K562 (cell line): Measurements from ENCODE around the gene BTN3A1. TPM values are rescaled to one million over a fixed set of nuclear protein-coding genes. Genes with fewer than 3 reads are reported as not detected.

ENCODE experiments used
- ATAC-seq: fragments of 200-7000 bp; cut with Tn5 transposase; 3 replicates; pipeline ENCODE4 v1.9.1; 2020; ENCODE audit warnings: moderate library complexity
- BruUV-seq: library from RNA; stranded (reverse); fragments of 400-500 nt; replicated peaks from 2 replicates; lab custom pipeline; 2021; lab: Mats Ljungman, UMichigan
- CTCF ChIA-PET: fragments of 300-600 bp; formaldehyde crosslinking; extraction: SDS; loops from one replicate; lab custom pipeline; 2021; ENCODE audit warnings: low intra/inter-chr PET ratio; lab: Yijun Ruan, JAX
- POLR2A ChIA-PET: fragments of 300-600, 350-650 bp; sonication (Branson Sonifier 250); formaldehyde crosslinking; extraction: SDS; loops from one replicate; lab custom pipeline; 2021; ENCODE audit warnings: antibody characterized with exemption, inconsistent platforms; lab: Yijun Ruan, JAX
- DNase-seq, 4 experiments: peaks; one replicate each; pipeline versions ENCODE4 v3.0.0 to v3.0.0-alpha.2; 2011 to 2018; ENCODE audit warnings: low spot score in 3 of 4, mixed read lengths in 3 of 4; ENCODE audit errors: extremely low read depth in 1 of 4
- FAIRE-seq: peaks from 2 replicates; lab custom pipeline; 2011; peaks lifted over from hg19 to GRCh38; lab: Jason Lieb, UNC
- H2AFZ ChIP-seq: 2 replicates; pipeline ENCODE4 v1.6.0; 2011; ENCODE audit warnings: low read depth, low read length, control low read depth, inconsistent platforms
- H3K27ac ChIP-seq: fragments of 200-600 bp; 3 replicates; pipeline ENCODE4 v1.8.0; 2011; ENCODE audit warnings: low read depth, mild to moderate bottlenecking, control low read depth, inconsistent platforms, low read length, moderate library complexity, mixed read lengths; ENCODE audit errors: extremely low read depth
- H3K27me3 ChIP-seq, 2 experiments: fragments of 300-600 bp in 1 of 2; 2 replicates in 1 of 2; 3 replicates in 1 of 2; pipeline versions ENCODE4 v1.6.0 to v1.8.0; 2011; ENCODE audit warnings: inconsistent platforms in 2 of 2, low read length in 2 of 2, mild to moderate bottlenecking in 1 of 2, mixed read lengths in 1 of 2, moderate library complexity in 1 of 2; ENCODE audit not compliant: control insufficient read depth in 2 of 2, insufficient read depth in 2 of 2
- H3K36me3 ChIP-seq: fragments of 300-600 bp; 3 replicates; pipeline ENCODE4 v1.8.0; 2011; ENCODE audit warnings: mild to moderate bottlenecking, low read length, inconsistent platforms; ENCODE audit not compliant: control insufficient read depth, insufficient read depth
- H3K4me1 ChIP-seq, 2 experiments: fragments of 200-600 bp in 1 of 2; replicated peaks in 1 of 2; 2 replicates in 1 of 2; 3 replicates in 1 of 2; pipeline versions ENCODE4 v1.5.1 to v1.8.0; 2011; ENCODE audit warnings: inconsistent platforms in 2 of 2, low read length in 2 of 2, mild to moderate bottlenecking in 1 of 2, mixed read lengths in 1 of 2, moderate library complexity in 1 of 2; ENCODE audit not compliant: control insufficient read depth in 2 of 2, insufficient read depth in 2 of 2
- H3K4me2 ChIP-seq: 2 replicates; pipeline ENCODE4 v1.6.1; 2011; ENCODE audit warnings: low read length, control low read depth, inconsistent platforms, mixed read lengths; ENCODE audit not compliant: insufficient read depth
- H3K4me3 ChIP-seq: fragments of 200-600 bp; sonication (generic), shearing (Covaris generic); 2 replicates; pipeline ENCODE4 v1.5.1; 2016; ENCODE audit warnings: control low read depth, inconsistent platforms
- H3K79me2 ChIP-seq: fragments of 200-600 bp; 3 replicates; pipeline ENCODE4 v1.8.0; 2011; ENCODE audit warnings: low read length, inconsistent platforms; ENCODE audit not compliant: control insufficient read depth, insufficient read depth
- H3K9ac ChIP-seq, 2 experiments: 2 replicates each; pipeline versions ENCODE4 v1.6.0 to v1.6.1; 2011; ENCODE audit warnings: low read depth in 2 of 2, low read length in 2 of 2, control low read depth in 1 of 2, inconsistent platforms in 1 of 2, mild to moderate bottlenecking in 1 of 2, mixed read lengths in 1 of 2; ENCODE audit not compliant: insufficient read depth in 1 of 2
- H3K9me1 ChIP-seq: one replicate; pipeline ENCODE4 v1.6.0; 2011; ENCODE audit warnings: inconsistent platforms, mild to moderate bottlenecking, low read length, moderate library complexity; ENCODE audit not compliant: control insufficient read depth, insufficient read depth
- H3K9me3 ChIP-seq: replicated peaks from 2 replicates; pipeline ENCODE4 v1.5.1; 2011; ENCODE audit warnings: low read depth, low read length, inconsistent platforms; ENCODE audit not compliant: control insufficient read depth, insufficient read depth
- H4K20me1 ChIP-seq: replicated peaks from 2 replicates; pipeline ENCODE4 v1.6.1; 2011; ENCODE audit warnings: low read length, inconsistent platforms, mixed read lengths; ENCODE audit not compliant: control insufficient read depth, insufficient read depth
- ARID2 ChIP-seq: fragments of 450-650 bp; IDR thresholded peaks from 2 replicates; pipeline ENCODE4 v1.6.1; 2017; ENCODE audit warnings: antibody characterized with exemption, mild to moderate bottlenecking
- CBFA2T3 ChIP-seq: fragments of 450-650 bp; IDR thresholded peaks from 2 replicates; pipeline ENCODE4 v1.6.1; 2017
- CEBPB ChIP-seq: fragments of 450-650 bp; IDR thresholded peaks from 2 replicates; pipeline ENCODE4 v1.6.1; 2016; ENCODE audit warnings: missing genetic modification characterization, missing compliant biosample characterization
- CEBPG ChIP-seq, 3 experiments: fragments of 200-800 bp in 1 of 3; sonication (Bioruptor generic) in 1 of 3; sonication (generic) in 1 of 3; formaldehyde crosslinking in 1 of 3; IDR thresholded peaks in 2 of 3; conservative IDR thresholded peaks in 1 of 3; 2 replicates each; pipeline versions ENCODE4 v1.6.1 to v1.8.0; 2016 to 2022; ENCODE audit warnings: missing compliant biosample characterization in 2 of 3, missing genetic modification characterization in 2 of 3, mild to moderate bottlenecking in 1 of 3, missing genetic modification reagents in 1 of 3
- GABPA ChIP-seq: fragments of 200-800 bp; sonication (Bioruptor generic); conservative IDR thresholded peaks from 2 replicates; pipeline ENCODE4 v1.6.1; 2016; ENCODE audit warnings: low read depth, missing genetic modification characterization, missing compliant biosample characterization
- LEF1 ChIP-seq: fragments of 450-650 bp; IDR thresholded peaks from 2 replicates; pipeline ENCODE4 v1.6.1; 2016; ENCODE audit warnings: mild to moderate bottlenecking
- PHTF2 ChIP-seq: fragments of 250-450 bp; sonication (Bioruptor Pico); IDR thresholded peaks from 2 replicates; pipeline ENCODE4 v1.5.0; 2021; ENCODE audit warnings: mild to moderate bottlenecking
- SRF ChIP-seq, 2 experiments: fragments of 250-450, 450-650 bp in 1 of 2; sonication (Bioruptor Pico) in 1 of 2; sonication (generic) in 1 of 2; formaldehyde crosslinking; IDR thresholded peaks; 2 replicates each; pipeline versions ENCODE4 v1.5.0 to v1.5.1; 2020 to 2022; ENCODE audit warnings: mild to moderate bottlenecking in 1 of 2, missing genetic modification reagents in 1 of 2
- TEAD1 ChIP-seq, 2 experiments: fragments of 450-650 bp in 1 of 2; sonication (generic) in 1 of 2; formaldehyde crosslinking; IDR thresholded peaks; 2 replicates each; pipeline versions ENCODE4 v1.4.0 to v1.8.0; 2020 to 2022; ENCODE audit warnings: mild to moderate bottlenecking in 2 of 2, missing genetic modification reagents in 1 of 2
- XRCC5 ChIP-seq: fragments of 200-400 bp; formaldehyde crosslinking; IDR thresholded peaks from 2 replicates; pipeline ENCODE4 v1.6.1; 2017; ENCODE audit warnings: low read depth, mild to moderate bottlenecking, low read length
- ZNF431 ChIP-seq: sonication (generic); formaldehyde crosslinking; IDR thresholded peaks from 2 replicates; pipeline ENCODE4 v1.8.0; 2022; ENCODE audit warnings: mild to moderate bottlenecking, missing genetic modification reagents
- ZNF764 ChIP-seq: fragments of 250-450 bp; sonication (Bioruptor Pico); IDR thresholded peaks from 2 replicates; pipeline ENCODE4 v1.4.0; 2020; ENCODE audit warnings: low read depth, mild to moderate bottlenecking, moderate library complexity
- WGBS: fragments of 100-300 bp; shearing (Covaris generic); methylation state at CpG from one replicate; pipeline ENCODE4 v1.1.6; 2016; ENCODE audit warnings: low coverage, mixed read lengths; ENCODE audit not compliant: insufficient coverage; ENCODE audit errors: missing lambda C conversion rate; 5-methylcytosine and 5-hydroxymethylcytosine counted together
- in situ Hi-C: fragments of 300-500 bp; cut with MboI; formaldehyde crosslinking; loops from 4 replicates; pipeline ENCODE4 v1.15.0; 2018; ENCODE audit warnings: inconsistent platforms, mixed read lengths
- intact Hi-C: fragments of 100-400 bp; cut with micrococcal nuclease; formaldehyde crosslinking; loops from 2 replicates; pipeline ENCODE4 v1.14.2; 2022
- polyA plus RNA-seq, 8 experiments: library from polyadenylated mRNA; depleted of rRNA in 4 of 8; stranded (reverse) in 5 of 8; unstranded in 3 of 8; fragments of >200 nt; fragmentation: Nextera tagmentation in 2 of 8; fragmentation: Illumina TruSeq in 1 of 8; extraction: Ambion mirVana in 2 of 8; extraction: Trizol in 1 of 8; gene quantifications; 2 replicates each; pipeline versions ENCODE4 v1.2.1 to v1.2.3, GENCODE V29; 2011 to 2014; ENCODE audit warnings: inconsistent platforms in 1 of 8, missing spikeins in 1 of 8
- total RNA-seq, 7 experiments: library from RNA; depleted of rRNA in 6 of 7; stranded (reverse); fragments of >200 nt in 6 of 7; fragmentation: Illumina TruSeq in 2 of 7; extraction: Trizol in 2 of 7; gene quantifications; 2 replicates each; pipeline versions ENCODE4 v1.2.1 to v1.2.3, GENCODE V29; 2011 to 2021; ENCODE audit warnings: low replicate concordance in 1 of 7

The BTN3A1 gene
- total and polyA plus RNA-seq, 9 of the 15 experiments (the other 6 are each of a cell fraction or from before 2014, with no cell fraction given), result 0.84 to 8.5 (median 3.9) TPM

- DNase-seq (no peak), FAIRE-seq (no peak), ATAC-seq (no peak)
- Histone ChIP-seq H3K4me2 (no peak overlapping the region), H3K9me3 (no peaks in the 10 kb centered on the region), H2AFZ (no peak overlapping the region), H3K9me1 (no peaks in the 10 kb centered on the region), H3K4me1 (peaks cover 3 to 24% of the 10 kb centered on the region in 2 experiments), H3K27me3 (no peaks in the 10 kb centered on the region), H3K36me3 (no peaks in the 10 kb centered on the region), H3K79me2 (no peaks in the 10 kb centered on the region), H3K4me3 (no peak overlapping the region), H3K27ac (no peak overlapping the region), H3K9ac (no peak overlapping the region), H4K20me1 (no peaks in the 10 kb centered on the region)
- POLR2A ChIA-PET, result interaction anchor here (0.6 kb wide), 1 partner anchor 9 kb away, joined by 3 read pairs; no protein-coding TSS in a partner anchor
- WGBS, result 55% methylated on average over 1 of the region's 1 CpG
- CTCF ChIA-PET, result no interaction called here
- BruUV-seq, result no TSS peak
- peak; percentile 87 for TF ChIP-seq CEBPB
- 0 out of 2 replicates have a peak, but pooled peaks have one; percentile 34 for TF ChIP-seq GABPA (tag)
- no peak for TF ChIP-seq LEF1
- TF ChIP-seq ZNF764, result no peak
- no peak for TF ChIP-seq XRCC5
- TF ChIP-seq SRF (CRISPR knock-in tag; IDR thresholded peaks at IDR 0.05), result no peak
- TF ChIP-seq CBFA2T3, result 0 out of 2 replicates have a peak, but pooled peaks have one; percentile 6
- TF ChIP-seq ZNF431, result no peak
- TF ChIP-seq ARID2, result no peak
- 0 out of 2 replicates have a peak, but pooled peaks have one; percentile 25 for TF ChIP-seq CEBPG (CRISPR knock-in tag; IDR thresholded peaks at IDR 0.05)
- peak in 1 of 2 experiments; percentile 72; a peak in 3 of 4 replicates for TF ChIP-seq CEBPG (tag; conservative IDR thresholded peaks at IDR 0.05 in 1 of 2, IDR thresholded peaks at IDR 0.05 in 1 of 2)
- TF ChIP-seq TEAD1 (CRISPR knock-in tag; IDR thresholded peaks at IDR 0.05), result no peak
- TF ChIP-seq PHTF2 (CRISPR knock-in tag), result no peak
- in situ Hi-C loops, result no loop called here
- intact Hi-C loops, result no loop called here
Observed at GRCh38 chr6:26398555-26398954, 3.5 kb upstream of the BTN3A1 start.
